ENCODE measurements around the gene RSRC1.

Gene RSRC1

DNA sequence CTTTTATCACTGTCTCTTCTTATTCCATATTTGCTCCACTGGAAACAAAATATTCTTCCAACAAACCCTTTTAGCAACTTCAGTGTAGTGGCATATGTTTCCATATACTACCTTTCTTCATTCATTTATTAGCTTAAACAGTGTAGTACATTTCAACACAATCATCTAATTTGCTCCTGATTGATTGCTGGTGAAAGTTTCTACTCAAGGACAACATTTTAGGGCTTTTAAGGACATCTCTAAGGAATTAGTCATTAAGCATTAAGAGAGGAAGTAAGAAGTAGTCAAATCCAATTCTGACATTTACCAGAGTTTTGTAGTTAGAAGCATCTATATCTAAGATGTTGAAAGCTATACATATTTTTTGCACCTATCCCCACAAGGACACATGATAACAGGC is 55.8 kb downstream of the RSRC1 start:
- Histone ChIP-seq H3K27me3 (ENCODE audit: low read length) (no peaks in the 10 kb centered on the region), H3K27ac (ENCODE audit: low read depth, low read length) (no peak overlapping the region), H3K36me3 (ENCODE audit: low read length) (peaks cover 4% of the 10 kb centered on the region; the same call in 1 of the 2 replicates), H3F3A (ENCODE audit: insufficient read depth) (no peaks in the 10 kb centered on the region), H3K4me2 (ENCODE audit: low read depth, low read length, poor library complexity, severe bottlenecking) (no peak overlapping the region), H2AFZ (ENCODE audit: low read depth, low read length, severe bottlenecking) (no peak overlapping the region), H3K79me2 (ENCODE audit: insufficient read depth, low read length) (peaks cover 18% of the 10 kb centered on the region; the same call in 1 of the 2 replicates), H3K9ac (ENCODE audit: low read length) (no peak overlapping the region), H4K20me1 (ENCODE audit: low read depth, low read length) (no peaks in the 10 kb centered on the region; the same call in 1 of the 2 replicates), H3K9me3 (ENCODE audit: insufficient read depth, low read length) (no peaks in the 10 kb centered on the region), H3K4me3 (ENCODE audit: insufficient read depth, low read length, poor library complexity, severe bottlenecking) (no peak overlapping the region), H3K9me2 (replicated peaks; ENCODE audit: insufficient read depth, low read length) (no peaks in the 10 kb centered on the region)
- TF ChIP-seq EZH2phosphoT487 (conservative IDR thresholded peaks at IDR 0.05; ENCODE audit: low read length): no peak
- TF ChIP-seq, protein P1, sequence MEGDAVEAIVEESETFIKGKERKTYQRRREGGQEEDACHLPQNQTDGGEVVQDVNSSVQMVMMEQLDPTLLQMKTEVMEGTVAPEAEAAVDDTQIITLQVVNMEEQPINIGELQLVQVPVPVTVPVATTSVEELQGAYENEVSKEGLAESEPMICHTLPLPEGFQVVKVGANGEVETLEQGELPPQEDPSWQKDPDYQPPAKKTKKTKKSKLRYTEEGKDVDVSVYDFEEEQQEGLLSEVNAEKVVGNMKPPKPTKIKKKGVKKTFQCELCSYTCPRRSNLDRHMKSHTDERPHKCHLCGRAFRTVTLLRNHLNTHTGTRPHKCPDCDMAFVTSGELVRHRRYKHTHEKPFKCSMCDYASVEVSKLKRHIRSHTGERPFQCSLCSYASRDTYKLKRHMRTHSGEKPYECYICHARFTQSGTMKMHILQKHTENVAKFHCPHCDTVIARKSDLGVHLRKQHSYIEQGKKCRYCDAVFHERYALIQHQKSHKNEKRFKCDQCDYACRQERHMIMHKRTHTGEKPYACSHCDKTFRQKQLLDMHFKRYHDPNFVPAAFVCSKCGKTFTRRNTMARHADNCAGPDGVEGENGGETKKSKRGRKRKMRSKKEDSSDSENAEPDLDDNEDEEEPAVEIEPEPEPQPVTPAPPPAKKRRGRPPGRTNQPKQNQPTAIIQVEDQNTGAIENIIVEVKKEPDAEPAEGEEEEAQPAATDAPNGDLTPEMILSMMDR (IDR thresholded peaks at IDR 0.05; ENCODE audit: insufficient read depth, low read length, poor library complexity, severe bottlenecking): no peak

DNA sequence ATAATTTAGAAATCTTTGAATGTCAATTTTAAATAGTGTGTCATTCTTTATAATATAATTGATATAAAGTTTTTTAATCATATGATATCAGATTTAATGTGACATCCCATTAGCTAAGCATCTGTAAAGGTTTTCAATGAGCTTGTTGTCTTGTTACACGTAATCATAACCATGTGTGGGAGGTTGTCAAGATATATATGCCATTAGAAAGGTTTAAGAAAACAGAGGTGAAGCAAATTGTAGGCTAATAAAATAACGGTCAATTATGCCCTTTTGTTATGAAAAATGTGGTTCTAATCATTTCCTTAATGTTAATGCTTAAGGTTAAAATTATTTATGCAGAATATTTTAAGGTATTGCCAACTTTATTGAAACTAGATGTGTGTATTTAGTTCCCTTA is 56.3 kb downstream of the RSRC1 start:
- Histone ChIP-seq H3K9ac (ENCODE audit: low read length) (no peak overlapping the region), H3K79me2 (ENCODE audit: insufficient read depth, low read length) (peaks cover 13% of the 10 kb centered on the region; the same call in 1 of the 2 replicates), H3K4me3 (ENCODE audit: insufficient read depth, low read length, poor library complexity, severe bottlenecking) (no peak overlapping the region), H3K27ac (ENCODE audit: low read depth, low read length) (no peak overlapping the region), H4K20me1 (ENCODE audit: low read depth, low read length) (no peaks in the 10 kb centered on the region; the same call in 1 of the 2 replicates), H2AFZ (ENCODE audit: low read depth, low read length, severe bottlenecking) (no peak overlapping the region), H3K4me2 (ENCODE audit: low read depth, low read length, poor library complexity, severe bottlenecking) (no peak overlapping the region), H3K36me3 (ENCODE audit: low read length) (peaks cover 4% of the 10 kb centered on the region; the same call in 1 of the 2 replicates), H3K9me2 (replicated peaks; ENCODE audit: insufficient read depth, low read length) (no peaks in the 10 kb centered on the region), H3F3A (ENCODE audit: insufficient read depth) (no peaks in the 10 kb centered on the region), H3K9me3 (ENCODE audit: insufficient read depth, low read length) (no peaks in the 10 kb centered on the region), H3K27me3 (ENCODE audit: low read length) (no peaks in the 10 kb centered on the region)
- no peak for TF ChIP-seq EZH2phosphoT487 (conservative IDR thresholded peaks at IDR 0.05; ENCODE audit: low read length)
- TF ChIP-seq, protein P1 (IDR thresholded peaks at IDR 0.05; ENCODE audit: insufficient read depth, low read length, poor library complexity, severe bottlenecking): no peak

DNA sequence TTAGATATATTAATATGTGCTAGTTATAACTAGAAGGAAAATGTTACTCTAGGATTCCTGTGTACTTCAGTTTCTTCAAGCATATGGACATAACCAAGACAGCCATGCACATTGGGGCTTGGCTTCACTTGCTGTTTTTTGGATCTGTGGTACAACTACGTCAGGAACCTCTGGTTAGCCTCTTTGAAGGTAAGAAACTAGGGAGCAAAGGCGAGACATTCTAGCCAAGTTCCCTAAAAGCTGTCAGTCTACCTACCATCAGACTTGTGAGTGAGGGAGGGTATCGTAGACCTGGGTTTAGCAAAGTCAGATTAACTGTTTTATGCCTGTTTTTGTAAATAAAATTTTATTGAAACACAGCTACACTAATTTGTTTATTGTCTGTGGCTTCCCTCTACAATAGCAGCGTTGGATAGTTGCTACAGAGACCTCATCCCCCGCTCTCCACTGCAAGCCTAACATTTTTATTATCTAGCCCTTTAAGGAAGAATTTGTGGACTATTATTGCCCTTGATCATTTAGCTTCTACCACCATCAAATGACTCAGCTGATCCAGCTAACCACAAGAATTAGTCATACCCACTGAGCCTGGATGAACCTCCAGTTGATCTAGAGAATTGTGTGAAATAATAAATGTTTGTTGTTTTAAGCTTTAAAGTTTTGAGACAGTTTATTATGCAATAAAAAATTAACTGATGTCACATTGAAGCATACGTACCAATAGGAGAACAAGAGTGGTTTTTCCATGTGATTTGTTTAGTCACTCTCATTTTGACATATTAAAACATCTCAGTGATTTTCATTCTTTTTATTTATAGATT is 58.1 kb downstream of the RSRC1 start:
- Histone ChIP-seq H3K9ac (ENCODE audit: low read length) (no peak overlapping the region), H3K36me3 (ENCODE audit: low read length) (peaks cover 4% of the 10 kb centered on the region; the same call in 1 of the 2 replicates), H3F3A (ENCODE audit: insufficient read depth) (no peaks in the 10 kb centered on the region), H4K20me1 (ENCODE audit: low read depth, low read length) (no peaks in the 10 kb centered on the region), H3K27me3 (ENCODE audit: low read length) (no peaks in the 10 kb centered on the region), H3K27ac (ENCODE audit: low read depth, low read length) (no peak overlapping the region), H3K9me2 (replicated peaks; ENCODE audit: insufficient read depth, low read length) (no peaks in the 10 kb centered on the region), H3K4me2 (ENCODE audit: low read depth, low read length, poor library complexity, severe bottlenecking) (no peak overlapping the region), H2AFZ (ENCODE audit: low read depth, low read length, severe bottlenecking) (no peak overlapping the region), H3K4me3 (ENCODE audit: insufficient read depth, low read length, poor library complexity, severe bottlenecking) (no peak overlapping the region), H3K79me2 (ENCODE audit: insufficient read depth, low read length) (0 out of 2 replicates have a peak, but pooled peaks cover 4% of the 10 kb centered on the region), H3K9me3 (ENCODE audit: insufficient read depth, low read length) (no peaks in the 10 kb centered on the region)
- TF ChIP-seq, protein P1 (IDR thresholded peaks at IDR 0.05; ENCODE audit: insufficient read depth, low read length, poor library complexity, severe bottlenecking): no peak
- no peak for TF ChIP-seq EZH2phosphoT487 (conservative IDR thresholded peaks at IDR 0.05; ENCODE audit: low read length)

Measured in SU-DHL-6 (cell line).